Tibial nerve (tissue), 3 donors: ENCODE measurements around the gene EFNA3.

ENCODE experiments used
- CTCF ChIP-seq, 5 experiments: fragments of 200-600 bp in 3 of 5; fragments of 450-650 bp in 2 of 5; sonication (generic) in 3 of 5; IDR thresholded peaks; one replicate each; pipeline ENCODE4 v1.5.1; 2016 to 2019; ENCODE audit warnings: antibody characterized with exemption in 5 of 5, mild to moderate bottlenecking in 3 of 5, moderate library complexity in 2 of 5
- POLR2A ChIP-seq, 2 donors: fragments of 450-650 bp; IDR thresholded peaks; one replicate each; pipeline ENCODE4 v1.6.1; 2017; ENCODE audit warnings: antibody characterized with exemption in 2 of 2, mild to moderate bottlenecking in 2 of 2, moderate library complexity in 2 of 2

GRCh38 chr1:155069551-155070157 lies 9.0 kb upstream of the EFNA3 start:
- TF ChIP-seq CTCF (IDR thresholded peaks at IDR 0.05): no peak
- no peak for TF ChIP-seq POLR2A (IDR thresholded peaks at IDR 0.05)
